Left lobe of liver (tissue), 2 donors: ENCODE measurements around the gene ZNF664. TPM values are rescaled to one million over a fixed set of nuclear protein-coding genes. Genes with fewer than 3 reads are reported as not detected.

Experiments
- ATAC-seq: fragments of 200-7000 bp; cut with Tn5 transposase; one replicate; pipeline ENCODE4 v1.9.1; 2020; ENCODE audit warnings: mild to moderate bottlenecking, moderate library complexity
- DNase-seq: peaks from one replicate; pipeline ENCODE4 v3.0.0-alpha.2; 2020; ENCODE audit warnings: low spot score
- total RNA-seq: library from RNA; stranded (reverse); gene quantifications from one replicate; pipeline ENCODE4 v1.2.1, GENCODE V29; 2021
- donor health status: DM: no; HTN: no; CAD: no; lungs with moderate emphysema.
- donor health status: DM: no; HTN: yes; CAD: no.

Gene ZNF664
- total RNA-seq, 1 donor from 2014 or later: 44.5 TPM

- no peak for ATAC-seq
- no peak for DNase-seq
Measured at GRCh38 chr12:123957196-123957595, 15.8 kb upstream of the ZNF664 start.

GRCh38 chr12:123958462-123958861, 14.6 kb upstream of the ZNF664 start:
- DNase-seq (no peak), ATAC-seq (peak; percentile 43)

GRCh38 chr12:123958876-123959275, 14.1 kb upstream of the ZNF664 start:
- DNase-seq (no peak), ATAC-seq (no peak)

- DNase-seq (no peak), ATAC-seq (no peak)
Measured at GRCh38 chr12:123960029-123960735, 12.8 kb upstream of the ZNF664 start.

- no peak for ATAC-seq
- DNase-seq: no peak
Measured at GRCh38 chr12:123960856-123961255, 12.2 kb upstream of the ZNF664 start.

GRCh38 chr12:123961585-123962345, 11.2 kb upstream of the ZNF664 start:
- ATAC-seq (no peak), DNase-seq (no peak)

GRCh38 chr12:123962513-123962912, 10.5 kb upstream of the ZNF664 start:
- ATAC-seq: no peak
- no peak for DNase-seq

GRCh38 chr12:123963821-123964220, 9.2 kb upstream of the ZNF664 start:
- ATAC-seq (peak; percentile 60), DNase-seq (no peak)

- no peak for DNase-seq
- no peak for ATAC-seq
Measured at GRCh38 chr12:123965382-123965781, 7.6 kb upstream of the ZNF664 start.

- no peak for DNase-seq
- no peak for ATAC-seq
Measured at GRCh38 chr12:123966596-123966995, 6.4 kb upstream of the ZNF664 start.

- ATAC-seq (no peak), DNase-seq (no peak)
Measured at GRCh38 chr12:123967121-123967586, 5.9 kb upstream of the ZNF664 start.

GRCh38 chr12:123971449-123971769, 1.6 kb upstream of the ZNF664 start:
- no peak for DNase-seq
- no peak for ATAC-seq

- ATAC-seq (peak; percentile 32), DNase-seq (no peak)
Measured at GRCh38 chr12:123971770-123972456, 1.1 kb upstream of the ZNF664 start.

- DNase-seq: peak; percentile 64
- ATAC-seq: peak; percentile 6
Measured at GRCh38 chr12:123973552-123974341, 732 bp downstream of the ZNF664 start.

GRCh38 chr12:123976227-123976826, 3.3 kb downstream of the ZNF664 start:
- DNase-seq: no peak

GRCh38 chr12:123979566-123979965, 6.6 kb downstream of the ZNF664 start:
- no peak for DNase-seq
- ATAC-seq: no peak

More at GRCh38 chr12:123976227-123976826, 3.3 kb downstream of the ZNF664 start:
- ATAC-seq: no peak

GRCh38 chr12:123982269-123982668, 9.3 kb downstream of the ZNF664 start:
- DNase-seq (no peak), ATAC-seq (no peak)

GRCh38 chr12:123983822-123984485, 10.9 kb downstream of the ZNF664 start:
- DNase-seq: peak; percentile 51
- peak; percentile 96 for ATAC-seq

- DNase-seq: no peak
- ATAC-seq: no peak
Measured at GRCh38 chr12:123984903-123985302, 11.9 kb downstream of the ZNF664 start.

GRCh38 chr12:123986374-123986965, 13.5 kb downstream of the ZNF664 start:
- DNase-seq: no peak
- ATAC-seq: no peak
